ENCODE results near the gene FCRL3. TPM values are rescaled to one million over a fixed set of nuclear protein-coding genes. Genes with fewer than 3 reads are reported as not detected.

FCRL3 gene
- total and polyA plus RNA-seq, 2 of the 4 experiments (the other 2 are of a cell fraction), result not detected

GRCh38 chr1:157697781-157698569 lies 2.6 kb downstream of the FCRL3 start:
- Histone ChIP-seq H4K5ac (ENCODE audit: low read depth, low read length) (no peak overlapping the region), H3K18ac (ENCODE audit: low read depth, low read length) (no peak overlapping the region), H3K4ac (ENCODE audit: low read depth, low read length) (no peak overlapping the region), H3K56ac (ENCODE audit: extremely low read depth, insufficient read depth, low read length) (no peak overlapping the region), H3K4me3 (ENCODE audit: insufficient read depth, low read depth, low read length) (no peak overlapping the region), H2BK120ac (ENCODE audit: low read depth, low read length) (no peak overlapping the region), H4K20me1 (ENCODE audit: insufficient read depth, low read length) (no peaks in the 10 kb centered on the region), H2AK9ac (replicated peaks; ENCODE audit: low read depth, low read length, poor library complexity) (no peak overlapping the region), H2AK5ac (ENCODE audit: low read depth, low read length) (no peak overlapping the region), H4K8ac (ENCODE audit: low read depth in 2 of 2, low read length in 2 of 2) (no peak overlapping the region), H3K23ac (ENCODE audit: low read depth, low read length) (no peak overlapping the region), H2BK20ac (ENCODE audit: low read depth, low read length) (no peak overlapping the region), H3K79me1 (ENCODE audit: low read depth in 1 of 2, low read length in 2 of 2) (no peaks in the 10 kb centered on the region), H2AFZ (replicated peaks; ENCODE audit: low read length, poor library complexity) (no peak overlapping the region), H3K4me2 (ENCODE audit: low read depth, low read length) (no peak overlapping the region), H3K27me3 (ENCODE audit: control insufficient read depth, insufficient read depth, low read length) (no peaks in the 10 kb centered on the region), H4K91ac (ENCODE audit: insufficient read depth, low read depth, low read length) (no peak overlapping the region), H3K14ac (replicated peaks; ENCODE audit: low read depth, low read length) (no peak overlapping the region), H2BK5ac (ENCODE audit: low read depth, low read length, poor library complexity, severe bottlenecking) (no peak overlapping the region), H3K4me1 (ENCODE audit: control insufficient read depth, insufficient read depth, low read length) (no peaks in the 10 kb centered on the region), H3K9me1 (ENCODE audit: insufficient read depth, low read length) (no peaks in the 10 kb centered on the region), H3K36me3 (ENCODE audit: control insufficient read depth, insufficient read depth, low read length) (no peaks in the 10 kb centered on the region), H3K9ac (ENCODE audit: low read depth, low read length) (no peak overlapping the region), H2BK15ac (ENCODE audit: low read depth, low read length) (no peak overlapping the region), H3K27ac (ENCODE audit: insufficient read depth, low read length) (no peak overlapping the region), H3K9me3 (ENCODE audit: control insufficient read depth, insufficient read depth, low read length) (no peaks in the 10 kb centered on the region)
- intact Hi-C loops (cut with micrococcal nuclease) (no loop called here), in situ Hi-C loops (cut with MboI; ENCODE audit: low sequenced_read_pairs) (no loop called here), dilution Hi-C loops (cut with HindIII; ENCODE audit: low sequenced_read_pairs, unreplicated experiment) (no loop called here)
- TF ChIP-seq MAFK (IDR thresholded peaks at IDR 0.05; ENCODE audit: low read depth, low read length) (no peak), FOS (IDR thresholded peaks at IDR 0.05; ENCODE audit: low read depth, low read length) (no peak), SMC3 (IDR thresholded peaks at IDR 0.05; ENCODE audit: low read depth, low read length) (no peak), MAZ (IDR thresholded peaks at IDR 0.05; ENCODE audit: borderline replicate concordance, low read depth, low read length) (no peak), RAD21 (IDR thresholded peaks at IDR 0.05; ENCODE audit: low read length) (no peak), NFE2L2 (IDR thresholded peaks at IDR 0.05; ENCODE audit: low read depth, low read length) (no peak), RCOR1 (IDR thresholded peaks at IDR 0.05; ENCODE audit: insufficient replicate concordance, low read length) (no peak), CEBPB (IDR thresholded peaks at IDR 0.05; ENCODE audit: low read depth, low read length) (no peak), USF2 (IDR thresholded peaks at IDR 0.05; ENCODE audit: low read depth, low read length) (no peak), MXI1 (IDR thresholded peaks at IDR 0.05; ENCODE audit: borderline replicate concordance, low read depth, low read length) (no peak), BHLHE40 (IDR thresholded peaks at IDR 0.05; ENCODE audit: low read depth, low read length) (no peak), CTCF (conservative IDR thresholded peaks at IDR 0.05; ENCODE audit: low read depth, low read length) (no peak), ELK1 (IDR thresholded peaks at IDR 0.05; ENCODE audit: borderline replicate concordance, low read depth, low read length) (no peak), POLR2A (IDR thresholded peaks at IDR 0.05; ENCODE audit: low read depth, low read length) (no peak), CHD1 (IDR thresholded peaks at IDR 0.05; ENCODE audit: low read depth, low read length) (no peak), RFX5 (IDR thresholded peaks at IDR 0.05; ENCODE audit: low read depth, low read length) (no peak)
- CTCF ChIA-PET, result no interaction called here
- no peak for DNase-seq
- POLR2A ChIA-PET (ENCODE audit: unreplicated experiment), result no interaction called here
- no peak for ATAC-seq (ENCODE audit: low read depth)
- no CpG with 5 or more reads among the region's 4 CpGs for WGBS, 2 experiments (ENCODE audit: extremely low coverage in 2 of 2, insufficient read length in 1 of 2)
- no TSS peak for BruUV-seq (replicated peaks)
